Liver (tissue), 9 donors: ENCODE data around the gene PHLPP1. TPM values are rescaled to one million over a fixed set of nuclear protein-coding genes. Genes with fewer than 3 reads are reported as not detected.

Source experiments
- DNase-seq: peaks from one replicate; pipeline ENCODE4 v3.0.0-alpha.2; 2017; ENCODE audit warnings: low spot score
- H3K27ac ChIP-seq, 2 donors: one replicate each; pipeline ENCODE4 v1.7.0; 2013; ENCODE audit warnings: inconsistent platforms in 2 of 2, low read length in 2 of 2, control low read depth in 1 of 2, low read depth in 1 of 2, mild to moderate bottlenecking in 1 of 2
- H3K27me3 ChIP-seq, 4 donors: one replicate each; pipeline versions ENCODE4 v1.6.1 to v1.7.0; 2013; ENCODE audit warnings: low read length in 3 of 4, inconsistent platforms in 1 of 4, mild to moderate bottlenecking in 1 of 4, moderate library complexity in 1 of 4; ENCODE audit not compliant: control insufficient read depth in 4 of 4, insufficient read depth in 4 of 4
- H3K36me3 ChIP-seq, 4 donors: one replicate each; pipeline versions ENCODE4 v1.6.1 to v1.7.0; 2013; ENCODE audit warnings: low read length in 3 of 4, mild to moderate bottlenecking in 3 of 4, low read depth in 1 of 4, moderate library complexity in 1 of 4; ENCODE audit not compliant: control insufficient read depth in 4 of 4, insufficient read depth in 3 of 4
- H3K4me1 ChIP-seq, 4 donors: one replicate each; pipeline versions ENCODE4 v1.6.1 to v1.7.0; 2013; ENCODE audit warnings: low read length in 3 of 4, mild to moderate bottlenecking in 3 of 4, moderate library complexity in 1 of 4; ENCODE audit not compliant: control insufficient read depth in 4 of 4, insufficient read depth in 4 of 4
- H3K4me3 ChIP-seq, 3 donors: one replicate each; pipeline versions ENCODE4 v1.6.1 to v1.7.0; 2013; ENCODE audit warnings: low read length in 3 of 3, control low read depth in 1 of 3, low read depth in 1 of 3, mild to moderate bottlenecking in 1 of 3
- H3K9ac ChIP-seq, 2 donors: one replicate each; pipeline ENCODE4 v1.7.0; 2013; ENCODE audit warnings: low read length in 2 of 2, mild to moderate bottlenecking in 2 of 2, moderate library complexity in 2 of 2, control low read depth in 1 of 2, low read depth in 1 of 2
- H3K9me3 ChIP-seq, 4 donors: one replicate each; pipeline versions ENCODE4 v1.6.1 to v1.7.0; 2013; ENCODE audit warnings: low read length in 3 of 4; ENCODE audit not compliant: control insufficient read depth in 4 of 4
- EGR1 ChIP-seq, 2 donors: IDR thresholded peaks; 2 replicates each; pipeline ENCODE4 v1.6.1; 2016 to 2018; ENCODE audit warnings: antibody characterized with exemption in 2 of 2, low read depth in 2 of 2
- FOXA1 ChIP-seq: IDR thresholded peaks from 2 replicates; pipeline ENCODE4 v1.6.1; 2016; ENCODE audit warnings: antibody characterized with exemption
- FOXA2 ChIP-seq: IDR thresholded peaks from 2 replicates; pipeline ENCODE4 v1.6.1; 2016; ENCODE audit warnings: antibody characterized with exemption
- GABPA ChIP-seq, 2 donors: IDR thresholded peaks in 1 of 2; conservative IDR thresholded peaks in 1 of 2; 2 replicates each; pipeline ENCODE4 v1.6.1; 2016; ENCODE audit warnings: antibody characterized with exemption in 2 of 2, mild to moderate bottlenecking in 1 of 2, moderate library complexity in 1 of 2
- HNF4A ChIP-seq, 2 donors: conservative IDR thresholded peaks; 2 replicates each; pipeline ENCODE4 v1.6.1; 2016; ENCODE audit warnings: antibody characterized with exemption in 2 of 2, mild to moderate bottlenecking in 2 of 2
- HNF4G ChIP-seq: IDR thresholded peaks from 2 replicates; pipeline ENCODE4 v1.6.1; 2016; ENCODE audit warnings: antibody characterized with exemption
- JUND ChIP-seq, 2 donors: IDR thresholded peaks; 2 replicates each; pipeline ENCODE4 v1.6.1; 2016; ENCODE audit warnings: antibody characterized with exemption in 2 of 2
- RAD21 ChIP-seq, 2 donors: IDR thresholded peaks; 2 replicates each; pipeline ENCODE4 v1.6.1; 2016; ENCODE audit warnings: antibody characterized with exemption in 2 of 2, mild to moderate bottlenecking in 2 of 2
- REST ChIP-seq: IDR thresholded peaks from 2 replicates; pipeline ENCODE4 v1.6.1; 2016; ENCODE audit warnings: antibody characterized with exemption, mild to moderate bottlenecking
- RXRA ChIP-seq, 2 donors: IDR thresholded peaks; 2 replicates each; pipeline ENCODE4 v1.6.1; 2017 to 2018; ENCODE audit warnings: antibody characterized with exemption in 2 of 2, mild to moderate bottlenecking in 1 of 2
- SP1 ChIP-seq: IDR thresholded peaks from 2 replicates; pipeline ENCODE4 v1.6.1; 2018; ENCODE audit warnings: antibody characterized with exemption, mild to moderate bottlenecking
- YY1 ChIP-seq: IDR thresholded peaks from 2 replicates; pipeline ENCODE4 v1.6.1; 2016; ENCODE audit warnings: antibody characterized with exemption, mild to moderate bottlenecking
- ZBTB33 ChIP-seq: IDR thresholded peaks from 2 replicates; pipeline ENCODE4 v1.6.1; 2016; ENCODE audit warnings: antibody characterized with exemption
- WGBS: extraction: QIAGEN DNeasy Blood & Tissue Kit; methylation state at CpG from one replicate; pipeline ENCODE4 v1.1.7; 2013; 5-methylcytosine and 5-hydroxymethylcytosine counted together
- polyA plus RNA-seq, 2 donors: library from polyadenylated mRNA; stranded (reverse) in 1 of 2; unstranded in 1 of 2; fragments of 200-250 nt in 1 of 2; fragments of >200 nt in 1 of 2; fragmentation: Nextera tagmentation in 1 of 2; extraction: Ambion mirVana in 1 of 2; gene quantifications; one replicate each; pipeline versions ENCODE4 v1.2.1 to v1.2.3, GENCODE V29; 2013 to 2015
- total RNA-seq, 2 donors: library from RNA; depleted of rRNA; stranded (reverse); fragments of >200 nt; gene quantifications; one replicate each; pipeline ENCODE4 v1.2.3, GENCODE V29; 2014
- TF ChIP-seq, protein P1 (sequence below): IDR thresholded peaks from 2 replicates; pipeline ENCODE4 v1.6.1; 2016; ENCODE audit warnings: antibody characterized with exemption
- TF ChIP-seq, protein P2 (sequence below): fragments of 150-350 bp; IDR thresholded peaks from 2 replicates; pipeline ENCODE4 v1.5.1; 2017; ENCODE audit warnings: improper control_type of control experiment, low read depth, low read length; ENCODE audit not compliant: missing input control
- donor health status: healthy.
- donor health status: healthy.
- donor health status: healthy.
- donor health status: healthy.
- donor health status: healthy.

PHLPP1 gene
- total and polyA plus RNA-seq, 4 donors = 4.2 to 14.5 (median 8.6) TPM

DNA sequence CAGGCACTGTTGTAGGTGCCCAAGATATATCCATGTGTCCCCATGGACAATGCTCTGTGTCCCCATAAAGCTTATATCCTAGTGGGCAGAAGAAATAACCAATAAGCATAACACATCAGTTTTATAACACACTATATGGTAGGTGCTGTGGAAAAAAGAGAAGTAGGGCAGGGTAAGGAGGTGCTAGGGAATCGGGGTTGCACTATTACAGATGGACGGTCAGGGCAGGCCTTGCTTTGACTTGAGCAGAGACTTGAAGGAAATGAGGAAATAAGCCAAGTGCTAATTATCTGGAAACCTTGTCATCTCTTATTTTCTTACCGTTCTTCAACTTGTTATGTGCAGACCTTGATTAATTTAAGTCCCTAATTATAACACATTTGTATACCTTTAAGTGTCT lies 82.0 kb downstream of the PHLPP1 start:
- TF ChIP-seq REST (no peak), ZBTB33 (no peak), HNF4A (conservative IDR thresholded peaks at IDR 0.05) (no peak), GABPA (IDR thresholded peaks at IDR 0.05 in 1 of 2, conservative IDR thresholded peaks at IDR 0.05 in 1 of 2) (no peak), FOXA2 (no peak), SP1 (no peak), RAD21 (IDR thresholded peaks at IDR 0.05) (no peak), HNF4G (no peak), RXRA (IDR thresholded peaks at IDR 0.05) (no peak)
- TF ChIP-seq, protein P1, sequence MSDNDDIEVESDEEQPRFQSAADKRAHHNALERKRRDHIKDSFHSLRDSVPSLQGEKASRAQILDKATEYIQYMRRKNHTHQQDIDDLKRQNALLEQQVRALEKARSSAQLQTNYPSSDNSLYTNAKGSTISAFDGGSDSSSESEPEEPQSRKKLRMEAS = no peak
- TF ChIP-seq, protein P2, sequence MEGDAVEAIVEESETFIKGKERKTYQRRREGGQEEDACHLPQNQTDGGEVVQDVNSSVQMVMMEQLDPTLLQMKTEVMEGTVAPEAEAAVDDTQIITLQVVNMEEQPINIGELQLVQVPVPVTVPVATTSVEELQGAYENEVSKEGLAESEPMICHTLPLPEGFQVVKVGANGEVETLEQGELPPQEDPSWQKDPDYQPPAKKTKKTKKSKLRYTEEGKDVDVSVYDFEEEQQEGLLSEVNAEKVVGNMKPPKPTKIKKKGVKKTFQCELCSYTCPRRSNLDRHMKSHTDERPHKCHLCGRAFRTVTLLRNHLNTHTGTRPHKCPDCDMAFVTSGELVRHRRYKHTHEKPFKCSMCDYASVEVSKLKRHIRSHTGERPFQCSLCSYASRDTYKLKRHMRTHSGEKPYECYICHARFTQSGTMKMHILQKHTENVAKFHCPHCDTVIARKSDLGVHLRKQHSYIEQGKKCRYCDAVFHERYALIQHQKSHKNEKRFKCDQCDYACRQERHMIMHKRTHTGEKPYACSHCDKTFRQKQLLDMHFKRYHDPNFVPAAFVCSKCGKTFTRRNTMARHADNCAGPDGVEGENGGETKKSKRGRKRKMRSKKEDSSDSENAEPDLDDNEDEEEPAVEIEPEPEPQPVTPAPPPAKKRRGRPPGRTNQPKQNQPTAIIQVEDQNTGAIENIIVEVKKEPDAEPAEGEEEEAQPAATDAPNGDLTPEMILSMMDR = no peak
- Histone ChIP-seq H3K9ac (no peak overlapping the region), H3K4me1 (peaks cover 6 to 50% (median 16%) of the 10 kb centered on the region in 4 donors), H3K4me3 (no peak overlapping the region), H3K9me3 (no peaks in the 10 kb centered on the region), H3K27me3 (no peaks in the 10 kb centered on the region), H3K27ac (no peak overlapping the region), H3K36me3 (no peaks in the 10 kb centered on the region)
- 87% methylated on average over 3 of the region's 3 CpGs for WGBS
- DNase-seq = no peak

GRCh38 chr18:62799977-62800376 lies 84.6 kb downstream of the PHLPP1 start:
- DNase-seq = no peak
- Histone ChIP-seq H3K4me3 (no peak overlapping the region), H3K27ac (no peak overlapping the region), H3K27me3 (no peaks in the 10 kb centered on the region), H3K9me3 (no peaks in the 10 kb centered on the region), H3K4me1 (peaks cover 6 to 44% (median 16%) of the 10 kb centered on the region in 4 donors), H3K9ac (no peak overlapping the region), H3K36me3 (no peaks in the 10 kb centered on the region)
- WGBS = 86% methylated on average over 6 of the region's 6 CpGs
- no peak for TF ChIP-seq EGR1 (IDR thresholded peaks at IDR 0.05; ENCODE audit: low read depth in 2 of 2)
- TF ChIP-seq YY1 = no peak
- TF ChIP-seq FOXA1 = no peak
- no peak for TF ChIP-seq RXRA (IDR thresholded peaks at IDR 0.05)
- TF ChIP-seq GABPA (IDR thresholded peaks at IDR 0.05 in 1 of 2, conservative IDR thresholded peaks at IDR 0.05 in 1 of 2) = no peak
- no peak for TF ChIP-seq JUND (IDR thresholded peaks at IDR 0.05)
- TF ChIP-seq RAD21 (IDR thresholded peaks at IDR 0.05) = no peak
- TF ChIP-seq, protein P1 = no peak
- no peak for TF ChIP-seq HNF4A (conservative IDR thresholded peaks at IDR 0.05)
- TF ChIP-seq HNF4G = no peak
